Psoas muscle (tissue), 8 donors: ENCODE data around the gene HIPK3. TPM values are rescaled to one million over a fixed set of nuclear protein-coding genes. Genes with fewer than 3 reads are reported as not detected.

Experiments used
- ATAC-seq, 4 donors: fragments of 200-7000 bp; cut with Tn5 transposase; one replicate each; pipeline ENCODE4 v1.9.1; 2020; ENCODE audit warnings: moderate library complexity in 3 of 4, mild to moderate bottlenecking in 2 of 4
- DNase-seq, 2 donors: peaks; one replicate each; pipeline ENCODE4 v3.0.0-alpha.2; 2020
- H3K27ac ChIP-seq: fragments of 200-600 bp; one replicate; pipeline ENCODE4 v1.8.0; 2022
- H3K27me3 ChIP-seq, 3 donors: fragments of 200-600 bp in 1 of 3; one replicate each; pipeline versions ENCODE4 v1.6.1 to v1.8.0; 2013 to 2022; ENCODE audit warnings: low read length in 2 of 3, mild to moderate bottlenecking in 2 of 3, moderate library complexity in 1 of 3; ENCODE audit not compliant: insufficient read depth in 3 of 3
- H3K36me3 ChIP-seq, 2 donors: fragments of 200-600 bp in 1 of 2; one replicate each; pipeline versions ENCODE4 v1.6.1 to v1.8.0; 2013 to 2022; ENCODE audit warnings: low read depth in 1 of 2, mild to moderate bottlenecking in 1 of 2, moderate library complexity in 1 of 2; ENCODE audit not compliant: insufficient read depth in 1 of 2
- H3K4me1 ChIP-seq: fragments of 200-600 bp; one replicate; pipeline ENCODE4 v1.8.0; 2022
- H3K4me3 ChIP-seq: fragments of 200-600 bp; one replicate; pipeline ENCODE4 v1.8.0; 2022; ENCODE audit warnings: mild to moderate bottlenecking
- H3K9me3 ChIP-seq: fragments of 200-600 bp; one replicate; pipeline ENCODE4 v1.8.0; 2022
- WGBS, 3 donors: extraction: QIAGEN DNeasy Blood & Tissue Kit; methylation state at CpG; one replicate each; pipeline versions ENCODE4 v1.1.6 to v1.1.7; 2013; 5-methylcytosine and 5-hydroxymethylcytosine counted together
- intact Hi-C, 2 donors: fragments of 100-400 bp; cut with DNase I; formaldehyde crosslinking; loops; one replicate each; pipeline versions ENCODE4 v1.11.0 to v1.14.2; 2022
- polyA plus RNA-seq, 3 donors: library from polyadenylated mRNA; stranded (reverse); fragments of 200-250 nt; gene quantifications; one replicate each; pipeline ENCODE4 v1.2.3, GENCODE V29; 2013
- total RNA-seq, 4 donors: library from RNA; stranded (reverse); fragmentation: NEBNext Ultra II Directional in 2 of 4; extraction: Animal tissue kit (Norgen Biotek cat#: 25700) in 2 of 4; gene quantifications; one replicate each; pipeline versions ENCODE4 v1.2.1 to v1.2.4, GENCODE V29; 2021 to 2023
- TF ChIP-seq, protein P1 (sequence below): fragments of 200-600 bp; IDR thresholded peaks from one replicate; pipeline ENCODE4 v1.8.0; 2022; ENCODE audit warnings: antibody characterized with exemption
- donor health status: healthy with polysubstance abuse.
- donor health status: DM: no; HTN: no; CAD: no; lungs with moderate emphysema.
- donor health status: Bipolar disorder and iron deficiency.
- donor health status: healthy.
- donor health status: DM: yes; HTN: yes; CAD: no.
- donor health status: DM: no; HTN: no; CAD: no.
- donor health status: DM: no; HTN: no; CAD: no.
- donor health status: DM: yes; HTN: yes; CAD: no.

Gene HIPK3
- total and polyA plus RNA-seq, 7 donors = 7.8 to 155 (median 119) TPM

- H3K4me3 ChIP-seq = no peak overlapping the region
- no peaks in the 10 kb centered on the region for H3K36me3 ChIP-seq
- no peaks in the 10 kb centered on the region for H3K4me1 ChIP-seq
- no peak for DNase-seq
- H3K27ac ChIP-seq = no peak overlapping the region
- peaks cover 13% of the 10 kb centered on the region for H3K9me3 ChIP-seq
- intact Hi-C loops = no loop called here
- peaks cover 0 to 3% (median 0%) of the 10 kb centered on the region in 3 donors for H3K27me3 ChIP-seq
- WGBS, 3 donors = 79 to 80% (median 80%) methylated on average over 7 of the region's 7 CpGs
- ATAC-seq = no peak
- TF ChIP-seq, protein P1, sequence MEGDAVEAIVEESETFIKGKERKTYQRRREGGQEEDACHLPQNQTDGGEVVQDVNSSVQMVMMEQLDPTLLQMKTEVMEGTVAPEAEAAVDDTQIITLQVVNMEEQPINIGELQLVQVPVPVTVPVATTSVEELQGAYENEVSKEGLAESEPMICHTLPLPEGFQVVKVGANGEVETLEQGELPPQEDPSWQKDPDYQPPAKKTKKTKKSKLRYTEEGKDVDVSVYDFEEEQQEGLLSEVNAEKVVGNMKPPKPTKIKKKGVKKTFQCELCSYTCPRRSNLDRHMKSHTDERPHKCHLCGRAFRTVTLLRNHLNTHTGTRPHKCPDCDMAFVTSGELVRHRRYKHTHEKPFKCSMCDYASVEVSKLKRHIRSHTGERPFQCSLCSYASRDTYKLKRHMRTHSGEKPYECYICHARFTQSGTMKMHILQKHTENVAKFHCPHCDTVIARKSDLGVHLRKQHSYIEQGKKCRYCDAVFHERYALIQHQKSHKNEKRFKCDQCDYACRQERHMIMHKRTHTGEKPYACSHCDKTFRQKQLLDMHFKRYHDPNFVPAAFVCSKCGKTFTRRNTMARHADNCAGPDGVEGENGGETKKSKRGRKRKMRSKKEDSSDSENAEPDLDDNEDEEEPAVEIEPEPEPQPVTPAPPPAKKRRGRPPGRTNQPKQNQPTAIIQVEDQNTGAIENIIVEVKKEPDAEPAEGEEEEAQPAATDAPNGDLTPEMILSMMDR = no peak
These were observed 131.8 kb downstream of the HIPK3 start for GRCh38 chr11:33388793-33389525.

GRCh38 chr11:33389635-33390034 is 132.5 kb downstream of the HIPK3 start:
- TF ChIP-seq, protein P1 = no peak
- intact Hi-C loops = no loop called here
- peaks cover 13% of the 10 kb centered on the region for H3K9me3 ChIP-seq
- peaks cover 0 to 3% (median 0%) of the 10 kb centered on the region in 3 donors for H3K27me3 ChIP-seq
- DNase-seq (no peak), ATAC-seq (no peak)
- H3K4me3 ChIP-seq = no peak overlapping the region
- H3K27ac ChIP-seq = no peak overlapping the region
- no peaks in the 10 kb centered on the region for H3K4me1 ChIP-seq
- WGBS, 3 donors = 83 to 88% (median 86%) methylated on average over 4 of the region's 4 CpGs
- no peaks in the 10 kb centered on the region for H3K36me3 ChIP-seq

- TF ChIP-seq, protein P1 = no peak
- DNase-seq (no peak), ATAC-seq (no peak)
- Histone ChIP-seq H3K4me1 (no peaks in the 10 kb centered on the region), H3K36me3 (no peaks in the 10 kb centered on the region), H3K27me3 (peaks cover 0 to 3% (median 0%) of the 10 kb centered on the region in 3 donors), H3K27ac (no peak overlapping the region), H3K4me3 (no peak overlapping the region), H3K9me3 (peaks cover 3% of the 10 kb centered on the region)
- 74 to 82% (median 79%) methylated on average over 13 of the region's 13 CpGs for WGBS, 3 donors
- intact Hi-C loops = no loop called here
These were observed 134.0 kb downstream of the HIPK3 start for GRCh38 chr11:33390944-33391892.

DNA sequence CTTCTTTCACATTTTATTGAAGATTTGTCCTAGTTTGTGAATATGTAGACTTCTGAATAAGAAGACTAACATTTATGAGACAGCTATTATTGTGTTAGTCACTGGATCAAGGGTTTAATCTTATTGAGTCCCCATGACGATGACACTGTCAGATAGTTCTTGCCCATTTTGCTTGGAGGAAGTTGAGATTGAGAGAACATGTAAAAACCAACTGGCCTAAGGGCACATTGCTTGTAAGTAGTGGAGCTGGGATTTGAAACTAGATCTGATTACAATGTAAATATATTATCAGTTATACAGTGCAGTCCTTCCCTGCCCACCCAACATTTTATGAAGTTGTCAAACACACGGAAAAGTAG is 134.7 kb downstream of the HIPK3 start:
- WGBS, 3 donors = 75 to 89% (median 77%) methylated on average over 2 of the region's 2 CpGs
- H3K9me3 ChIP-seq = no peaks in the 10 kb centered on the region
- H3K4me3 ChIP-seq = no peak overlapping the region

More for the DNA sequence above, 134.7 kb downstream of the HIPK3 start:
- H3K4me1 ChIP-seq = no peaks in the 10 kb centered on the region
- intact Hi-C loops = no loop called here
- DNase-seq (no peak), ATAC-seq (no peak)
- TF ChIP-seq, protein P1 = no peak
- no peak overlapping the region for H3K27ac ChIP-seq
- H3K27me3 ChIP-seq = peaks cover 0 to 3% (median 0%) of the 10 kb centered on the region in 3 donors
- no peaks in the 10 kb centered on the region for H3K36me3 ChIP-seq
